ENCODE results near the gene TADA1.

DNA sequence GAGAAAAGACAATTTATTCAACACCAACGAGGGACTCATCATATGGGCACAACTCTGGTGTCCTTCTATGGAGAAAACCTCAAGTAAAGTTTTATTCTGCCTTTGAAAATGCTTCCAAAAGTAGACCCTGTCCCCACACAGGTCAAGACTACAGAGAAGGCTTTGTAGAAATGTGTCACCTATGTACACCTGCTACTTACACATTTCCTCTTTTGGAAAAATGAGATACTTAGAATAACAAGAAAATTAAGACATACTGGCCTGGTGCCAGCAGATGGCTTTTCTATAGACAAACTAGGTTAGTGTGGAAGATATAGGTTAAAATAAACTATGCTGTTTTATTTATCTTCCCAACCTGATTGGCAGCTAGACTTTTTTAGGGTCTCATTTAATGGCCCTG, 23.1 kb downstream of the TADA1 start:
- no peak for TF ChIP-seq CTCF (IDR thresholded peaks at IDR 0.05)
- TF ChIP-seq POLR2A (IDR thresholded peaks at IDR 0.05), result no peak
